Left lung (tissue), 10 donors: ENCODE measurements around the gene SHISA6. TPM values are rescaled to one million over a fixed set of nuclear protein-coding genes. Genes with fewer than 3 reads are reported as not detected.

Experiments used
- ATAC-seq: fragments of 200-7000 bp; cut with Tn5 transposase; one replicate; pipeline ENCODE4 v1.9.1; 2020; ENCODE audit warnings: moderate library complexity
- DNase-seq, 4 donors: peaks; one replicate each; pipeline ENCODE4 v3.0.0-alpha.2; 2013 to 2020
- H3K27ac ChIP-seq, 2 donors: fragments of 200-600 bp; sonication (generic) in 1 of 2; one replicate each; pipeline versions ENCODE4 v1.5.0 to v1.8.0; 2020 to 2021
- H3K27me3 ChIP-seq, 2 donors: fragments of 200-600 bp; sonication (generic) in 1 of 2; one replicate each; pipeline versions ENCODE4 v1.5.0 to v1.8.0; 2020 to 2021
- H3K36me3 ChIP-seq, 2 donors: fragments of 200-600 bp; sonication (generic) in 1 of 2; one replicate each; pipeline versions ENCODE4 v1.5.0 to v1.8.0; 2020 to 2021
- H3K4me1 ChIP-seq, 2 donors: fragments of 200-600 bp; one replicate each; pipeline ENCODE4 v1.8.0; 2021
- H3K4me3 ChIP-seq, 2 donors: fragments of 200-600 bp; sonication (generic) in 1 of 2; one replicate each; pipeline versions ENCODE4 v1.5.0 to v1.8.0; 2020 to 2021; ENCODE audit warnings: mild to moderate bottlenecking in 1 of 2
- H3K9me3 ChIP-seq, 2 donors: fragments of 200-600 bp; sonication (generic) in 1 of 2; one replicate each; pipeline versions ENCODE4 v1.5.0 to v1.8.0; 2020 to 2021
- intact Hi-C, 2 donors: fragments of 100-400 bp; cut with DNase I; formaldehyde crosslinking; loops; one replicate each; pipeline versions ENCODE4 v1.11.2 to v1.14.2; 2022
- polyA plus RNA-seq, 6 donors: library from polyadenylated mRNA; unstranded; fragments of 120-200 nt; gene quantifications; one replicate each; pipeline ENCODE4 v1.2.1, GENCODE V29; 2013; ENCODE audit not compliant: insufficient read length in 6 of 6
- total RNA-seq, 2 donors: library from RNA; stranded (reverse); fragmentation: NEBNext Ultra II Directional; extraction: Animal tissue kit (Norgen Biotek cat#: 25700); gene quantifications; one replicate each; pipeline ENCODE4 v1.2.1, GENCODE V29; 2021
- TF ChIP-seq, protein P1 (sequence below), 2 donors: fragments of 200-600 bp; sonication (generic) in 1 of 2; IDR thresholded peaks; one replicate each; pipeline versions ENCODE4 v1.5.0 to v1.8.0; 2021; ENCODE audit warnings: antibody characterized with exemption in 2 of 2
- donor health status: DM: no; HTN: yes; CAD: no.
- donor health status: DM: no; HTN: no; CAD: no.

Gene SHISA6
- total and polyA plus RNA-seq, 8 donors: 0.06 to 0.38 (median 0.19) TPM; not detected in 1

- DNase-seq (no peak), ATAC-seq (no peak)
- Histone ChIP-seq H3K27ac (no peak overlapping the region), H3K4me1 (no peaks in the 10 kb centered on the region), H3K9me3 (no peaks in the 10 kb centered on the region), H3K36me3 (no peaks in the 10 kb centered on the region), H3K27me3 (peaks cover 0 to 2% of the 10 kb centered on the region in 2 donors), H3K4me3 (no peak overlapping the region)
- TF ChIP-seq, protein P1, sequence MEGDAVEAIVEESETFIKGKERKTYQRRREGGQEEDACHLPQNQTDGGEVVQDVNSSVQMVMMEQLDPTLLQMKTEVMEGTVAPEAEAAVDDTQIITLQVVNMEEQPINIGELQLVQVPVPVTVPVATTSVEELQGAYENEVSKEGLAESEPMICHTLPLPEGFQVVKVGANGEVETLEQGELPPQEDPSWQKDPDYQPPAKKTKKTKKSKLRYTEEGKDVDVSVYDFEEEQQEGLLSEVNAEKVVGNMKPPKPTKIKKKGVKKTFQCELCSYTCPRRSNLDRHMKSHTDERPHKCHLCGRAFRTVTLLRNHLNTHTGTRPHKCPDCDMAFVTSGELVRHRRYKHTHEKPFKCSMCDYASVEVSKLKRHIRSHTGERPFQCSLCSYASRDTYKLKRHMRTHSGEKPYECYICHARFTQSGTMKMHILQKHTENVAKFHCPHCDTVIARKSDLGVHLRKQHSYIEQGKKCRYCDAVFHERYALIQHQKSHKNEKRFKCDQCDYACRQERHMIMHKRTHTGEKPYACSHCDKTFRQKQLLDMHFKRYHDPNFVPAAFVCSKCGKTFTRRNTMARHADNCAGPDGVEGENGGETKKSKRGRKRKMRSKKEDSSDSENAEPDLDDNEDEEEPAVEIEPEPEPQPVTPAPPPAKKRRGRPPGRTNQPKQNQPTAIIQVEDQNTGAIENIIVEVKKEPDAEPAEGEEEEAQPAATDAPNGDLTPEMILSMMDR (IDR thresholded peaks at IDR 0.05): no peak
- intact Hi-C loops: no loop called here
These were observed 15.9 kb downstream of the SHISA6 start for GRCh38 chr17:11256877-11257276.

DNA sequence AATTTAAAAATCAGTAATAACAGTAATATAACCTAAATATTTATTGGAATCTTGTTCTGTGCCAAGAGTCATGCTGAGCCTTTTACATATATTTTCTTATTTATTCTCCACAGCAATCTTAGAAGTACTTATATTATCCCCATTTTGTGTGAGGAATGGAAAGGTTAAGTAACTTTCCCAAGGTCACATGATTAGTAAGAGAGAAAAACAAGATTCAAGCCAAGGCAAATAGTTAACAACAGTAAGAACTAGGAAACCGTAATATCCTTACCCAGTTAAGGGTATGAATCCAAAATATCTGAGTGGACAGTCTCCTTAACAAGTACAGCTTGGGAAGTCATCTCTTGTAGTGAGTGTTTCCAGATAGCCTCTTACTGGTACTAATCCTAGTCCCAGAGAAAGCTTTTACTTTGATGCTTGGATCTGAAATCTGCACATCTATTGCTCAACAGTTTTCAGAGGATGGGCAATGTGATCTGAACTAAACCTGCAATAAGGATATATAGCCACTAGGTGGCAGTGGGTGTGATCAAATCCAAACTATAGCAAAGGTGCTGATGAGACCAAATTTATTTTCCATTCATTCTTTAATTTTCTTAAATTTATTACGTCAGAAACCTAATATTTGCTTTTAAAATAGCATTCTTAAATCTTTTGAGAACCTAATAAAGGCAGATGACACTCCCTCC is 23.3 kb downstream of the SHISA6 start:
- Histone ChIP-seq H3K27me3 (no peaks in the 10 kb centered on the region), H3K36me3 (no peaks in the 10 kb centered on the region), H3K4me1 (no peaks in the 10 kb centered on the region), H3K27ac (no peak overlapping the region), H3K4me3 (no peak overlapping the region), H3K9me3 (peaks cover 0 to 23% of the 10 kb centered on the region in 2 donors)
- TF ChIP-seq, protein P1 (IDR thresholded peaks at IDR 0.05): peak in 1 of 2 donors; percentile 14
- no peak for DNase-seq
- intact Hi-C loops: no loop called here
- no peak for ATAC-seq

DNA sequence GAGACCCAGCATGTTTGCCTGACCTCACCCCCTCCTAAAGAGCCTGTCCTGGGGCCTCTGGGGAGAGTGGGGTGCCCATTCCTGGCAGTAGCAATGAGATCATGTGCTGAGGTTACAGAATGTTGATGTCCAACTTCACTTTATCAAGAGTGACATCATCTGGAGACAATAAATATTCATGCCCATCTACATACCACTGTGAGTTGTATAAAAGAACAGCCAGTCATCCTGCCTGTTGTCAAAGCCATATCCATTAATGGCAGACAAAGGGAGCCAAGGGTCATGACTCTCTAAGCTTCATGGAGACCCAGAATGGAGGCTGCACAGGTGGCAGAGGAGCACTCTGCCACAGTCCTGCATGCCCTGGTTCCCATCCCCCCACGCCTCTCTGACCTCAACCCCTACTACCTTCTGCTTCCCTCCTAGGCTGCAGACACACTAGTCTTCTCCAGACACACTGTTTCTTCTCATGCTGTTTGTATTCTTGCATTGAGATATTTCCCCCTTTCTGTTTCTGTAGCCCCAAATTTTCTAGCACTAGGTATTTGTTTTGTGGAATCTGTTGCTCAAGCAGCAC is 27.1 kb downstream of the SHISA6 start:
- no peaks in the 10 kb centered on the region for H3K4me1 ChIP-seq
- TF ChIP-seq, protein P1 (IDR thresholded peaks at IDR 0.05): no peak
- intact Hi-C loops: no loop called here
- ATAC-seq (no peak), DNase-seq (no peak)
- no peak overlapping the region for H3K4me3 ChIP-seq
- H3K27ac ChIP-seq: no peak overlapping the region
- H3K36me3 ChIP-seq: no peaks in the 10 kb centered on the region
- H3K27me3 ChIP-seq: no peaks in the 10 kb centered on the region
- peaks cover 0 to 18% of the 10 kb centered on the region in 2 donors for H3K9me3 ChIP-seq

- DNase-seq (no peak), ATAC-seq (no peak)
- Histone ChIP-seq H3K4me3 (no peak overlapping the region), H3K27me3 (no peaks in the 10 kb centered on the region), H3K27ac (no peak overlapping the region), H3K4me1 (no peaks in the 10 kb centered on the region), H3K36me3 (no peaks in the 10 kb centered on the region), H3K9me3 (peaks cover 0 to 8% of the 10 kb centered on the region in 2 donors)
- intact Hi-C loops: no loop called here
- TF ChIP-seq, protein P1 (IDR thresholded peaks at IDR 0.05): no peak
These were observed 28.2 kb downstream of the SHISA6 start for GRCh38 chr17:11269210-11269609.

- Histone ChIP-seq H3K36me3 (no peaks in the 10 kb centered on the region), H3K4me1 (no peaks in the 10 kb centered on the region), H3K27me3 (no peaks in the 10 kb centered on the region), H3K4me3 (no peak overlapping the region), H3K27ac (no peak overlapping the region), H3K9me3 (no peaks in the 10 kb centered on the region)
- intact Hi-C loops: no loop called here
- DNase-seq: no peak
- ATAC-seq: no peak
- TF ChIP-seq, protein P1 (IDR thresholded peaks at IDR 0.05): no peak
These were observed 31.2 kb downstream of the SHISA6 start for GRCh38 chr17:11272191-11272590.
